ENCODE data around the gene ARNT2. TPM values are rescaled to one million over a fixed set of nuclear protein-coding genes. Genes with fewer than 3 reads are reported as not detected.

The ARNT2 gene
- total RNA-seq, 1 donor from 2014 or later, result not detected

DNA sequence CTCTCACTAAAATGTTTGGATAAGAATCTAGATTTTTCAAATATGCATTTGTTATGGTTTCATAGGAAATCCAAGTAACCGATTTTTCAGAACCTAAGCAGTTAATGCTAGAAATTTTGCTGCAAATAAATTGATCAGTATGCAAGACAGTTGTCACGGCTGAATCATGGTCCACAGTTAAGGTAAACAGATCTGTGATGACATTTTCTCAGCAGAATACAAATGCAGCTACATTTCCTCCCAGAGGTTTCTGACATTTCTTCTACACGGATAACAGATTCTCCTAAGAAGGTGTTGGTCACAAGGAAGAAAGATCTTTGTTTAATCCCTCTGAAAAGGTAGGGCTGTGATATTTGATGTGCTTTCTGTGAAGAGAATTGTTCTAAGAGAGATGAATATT, 36.9 kb downstream of the ARNT2 start:
- Mint-ChIP-seq H3K27ac (no peak overlapping the region), H3K4me1 (no peaks in the 10 kb centered on the region), H3K4me3 (no peak overlapping the region), H3K36me3 (ENCODE audit: low read depth) (no peaks in the 10 kb centered on the region), H3K27me3 (peaks cover 7% of the 10 kb centered on the region), H3K9me3 (no peaks in the 10 kb centered on the region)
- no peak for DNase-seq
- intact Hi-C loops (cut with micrococcal nuclease), result no loop called here

DNA sequence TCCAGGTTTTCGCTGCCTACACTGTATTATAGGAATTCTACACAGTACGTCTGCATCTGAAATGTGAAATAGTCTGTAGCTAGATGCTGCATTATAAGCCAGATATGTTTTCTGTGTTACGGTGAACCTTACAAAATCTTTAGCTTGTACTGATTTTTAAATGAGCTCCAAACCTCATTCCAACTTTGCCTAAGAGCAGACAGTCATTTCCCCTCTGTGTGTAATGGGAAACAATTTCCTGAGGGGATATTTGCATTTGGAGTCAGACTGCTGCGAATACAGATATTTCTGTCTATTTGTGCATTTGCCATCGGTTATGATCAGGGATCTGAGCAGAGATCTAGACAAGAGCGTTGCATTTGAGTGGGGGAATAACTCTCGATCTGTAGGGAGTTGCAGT, 37.5 kb downstream of the ARNT2 start:
- Mint-ChIP-seq H3K36me3 (ENCODE audit: low read depth) (no peaks in the 10 kb centered on the region), H3K4me3 (no peak overlapping the region)
- intact Hi-C loops (cut with micrococcal nuclease), result no loop called here

DNA sequence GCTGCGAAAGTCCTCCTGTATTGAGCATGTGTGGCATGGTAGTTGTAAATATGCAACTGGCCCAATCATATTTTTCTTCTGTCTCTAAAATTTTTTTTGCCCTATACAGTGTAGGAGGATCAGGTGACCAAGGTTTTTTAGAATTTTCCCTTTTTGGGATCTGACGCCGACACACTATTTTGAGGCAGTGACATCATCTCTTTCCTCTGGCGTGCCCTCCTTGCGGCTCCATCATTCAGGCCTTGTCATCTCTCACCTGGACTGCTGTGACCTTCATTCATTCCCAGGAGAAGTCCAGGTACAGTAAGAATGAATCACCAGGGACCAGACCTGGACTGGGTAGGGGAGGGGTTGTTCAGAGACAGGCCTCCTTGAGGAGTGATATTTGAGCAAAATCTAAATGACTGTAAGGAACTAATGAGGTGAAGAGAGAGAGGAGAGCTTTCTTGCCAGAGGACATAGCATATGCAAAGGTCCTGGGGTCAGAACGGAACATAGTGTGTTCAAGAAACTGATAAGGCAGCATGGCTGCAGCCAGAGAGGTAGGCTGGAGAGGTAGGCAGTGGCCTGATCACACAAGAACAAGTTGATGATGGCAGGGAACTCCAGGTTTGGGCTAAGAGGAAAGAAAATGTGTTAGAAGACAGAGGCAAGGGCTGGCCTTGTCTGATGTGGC, 38.7 kb downstream of the ARNT2 start:
- intact Hi-C loops (cut with micrococcal nuclease), result no loop called here
- H3K36me3 Mint-ChIP-seq (ENCODE audit: low read depth), result no peaks in the 10 kb centered on the region

More for the DNA sequence above, 37.5 kb downstream of the ARNT2 start:
- peaks cover 7% of the 10 kb centered on the region for H3K27me3 Mint-ChIP-seq
- no peaks in the 10 kb centered on the region for H3K9me3 Mint-ChIP-seq
- H3K4me1 Mint-ChIP-seq, result no peaks in the 10 kb centered on the region
- no peak overlapping the region for H3K27ac Mint-ChIP-seq
- no peak for DNase-seq

DNA sequence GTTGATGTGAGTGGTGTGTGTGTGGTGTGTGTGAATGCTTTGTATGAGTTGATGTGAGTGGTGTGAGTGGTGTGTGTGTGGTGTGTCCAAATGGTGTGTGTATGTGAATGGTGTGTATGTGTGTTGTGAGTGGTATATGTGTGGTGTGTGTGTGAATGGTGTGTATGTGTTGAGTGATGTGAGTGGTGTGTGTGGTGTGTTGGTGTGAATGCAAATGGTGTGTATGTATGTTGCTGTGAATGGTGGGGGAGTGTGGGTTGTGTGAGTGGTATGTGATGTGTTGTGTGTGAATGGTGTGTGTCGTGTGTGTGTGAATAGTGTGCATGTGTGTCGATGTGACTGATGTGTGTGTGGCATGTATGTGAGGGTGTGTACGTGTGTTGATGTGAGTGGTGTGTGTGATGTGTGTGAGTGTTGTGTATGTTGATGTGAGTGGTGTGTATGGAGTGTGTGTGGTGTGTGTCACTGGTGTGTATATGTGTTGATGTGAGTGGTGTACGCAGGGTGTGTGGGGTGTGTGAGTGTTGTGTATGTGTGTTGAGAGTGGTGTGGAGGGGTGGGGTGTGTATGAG, 40.6 kb downstream of the ARNT2 start:
- Mint-ChIP-seq H3K27ac (no peak overlapping the region), H3K27me3 (peaks cover 2% of the 10 kb centered on the region)

More for the DNA sequence above, 38.7 kb downstream of the ARNT2 start:
- Mint-ChIP-seq H3K27me3 (peaks cover 2% of the 10 kb centered on the region), H3K4me1 (no peaks in the 10 kb centered on the region), H3K4me3 (no peak overlapping the region), H3K9me3 (no peaks in the 10 kb centered on the region), H3K27ac (no peak overlapping the region)
- DNase-seq, result no peak

DNA sequence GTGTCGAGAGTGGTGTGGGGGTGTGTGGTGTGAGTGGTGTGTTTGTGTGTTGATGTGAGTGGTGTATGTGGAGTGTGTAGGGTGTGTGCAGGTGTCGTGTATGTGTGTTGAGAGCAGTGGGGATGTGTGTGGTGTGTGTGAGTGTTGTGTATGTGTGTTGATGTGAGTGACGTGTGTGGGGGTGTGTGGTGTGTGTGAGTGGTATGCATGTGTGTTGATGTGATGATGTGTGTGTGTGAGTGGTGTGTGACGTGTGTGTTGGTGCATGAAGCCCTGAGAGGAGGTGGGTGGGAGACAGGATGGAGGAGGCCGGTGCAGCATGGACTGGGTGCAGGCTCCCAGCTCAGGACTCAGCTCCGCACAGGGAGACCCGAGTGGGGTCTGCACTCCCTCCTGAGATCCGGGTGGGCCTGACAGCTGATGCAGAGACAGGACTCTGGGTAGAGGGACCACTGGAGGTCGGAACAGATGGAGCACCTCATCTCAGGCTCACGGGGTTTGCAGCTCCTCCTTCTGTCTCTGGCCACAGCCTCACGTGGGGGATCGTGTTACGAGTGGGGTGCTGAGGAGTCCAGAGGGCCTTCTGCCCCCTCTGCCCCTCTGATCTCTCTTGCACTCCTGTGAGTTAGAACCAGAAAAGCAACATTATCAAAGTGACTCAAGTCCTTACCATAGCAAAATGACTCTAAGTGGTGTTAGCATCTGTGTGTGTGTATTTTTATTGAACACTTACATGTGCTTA, 41.3 kb downstream of the ARNT2 start:
- no peak overlapping the region for H3K27ac Mint-ChIP-seq
- H3K4me1 Mint-ChIP-seq, result no peaks in the 10 kb centered on the region
- peaks cover 2% of the 10 kb centered on the region for H3K27me3 Mint-ChIP-seq
- intact Hi-C loops (cut with micrococcal nuclease), result no loop called here
- H3K4me3 Mint-ChIP-seq, result no peak overlapping the region
- no peak for DNase-seq
- H3K9me3 Mint-ChIP-seq, result no peaks in the 10 kb centered on the region
- no peaks in the 10 kb centered on the region for H3K36me3 Mint-ChIP-seq (ENCODE audit: low read depth)

More for the DNA sequence above, 40.6 kb downstream of the ARNT2 start:
- no peaks in the 10 kb centered on the region for H3K36me3 Mint-ChIP-seq (ENCODE audit: low read depth)
- intact Hi-C loops (cut with micrococcal nuclease), result no loop called here
- H3K9me3 Mint-ChIP-seq, result no peaks in the 10 kb centered on the region
- no peaks in the 10 kb centered on the region for H3K4me1 Mint-ChIP-seq
- DNase-seq, result no peak
- H3K4me3 Mint-ChIP-seq, result no peak overlapping the region

DNA sequence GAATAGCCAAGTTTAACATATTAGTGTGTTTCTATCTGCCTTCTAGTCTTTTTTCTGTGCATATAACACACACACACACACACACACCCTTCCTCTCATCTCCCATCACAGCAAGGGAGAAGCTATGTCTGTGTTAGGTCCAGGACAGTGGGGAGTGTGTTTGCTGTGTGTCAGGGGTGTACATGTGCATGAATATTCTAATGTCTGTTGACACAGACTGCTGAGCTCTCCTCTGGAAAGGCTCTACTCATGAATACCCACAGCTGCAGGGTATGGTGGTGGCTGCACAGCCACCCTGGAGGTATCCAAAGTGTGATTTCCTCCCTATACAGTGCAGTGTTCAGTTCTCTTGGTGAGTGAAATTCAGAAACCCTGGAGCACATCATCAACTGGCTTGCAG, 42.9 kb downstream of the ARNT2 start:
- H3K36me3 Mint-ChIP-seq (ENCODE audit: low read depth), result no peaks in the 10 kb centered on the region
- H3K9me3 Mint-ChIP-seq, result no peaks in the 10 kb centered on the region
- no peak for DNase-seq
- intact Hi-C loops (cut with micrococcal nuclease), result no loop called here
- H3K4me3 Mint-ChIP-seq, result no peak overlapping the region
- H3K27ac Mint-ChIP-seq, result no peak overlapping the region
- no peaks in the 10 kb centered on the region for H3K27me3 Mint-ChIP-seq
- no peaks in the 10 kb centered on the region for H3K4me1 Mint-ChIP-seq

DNA sequence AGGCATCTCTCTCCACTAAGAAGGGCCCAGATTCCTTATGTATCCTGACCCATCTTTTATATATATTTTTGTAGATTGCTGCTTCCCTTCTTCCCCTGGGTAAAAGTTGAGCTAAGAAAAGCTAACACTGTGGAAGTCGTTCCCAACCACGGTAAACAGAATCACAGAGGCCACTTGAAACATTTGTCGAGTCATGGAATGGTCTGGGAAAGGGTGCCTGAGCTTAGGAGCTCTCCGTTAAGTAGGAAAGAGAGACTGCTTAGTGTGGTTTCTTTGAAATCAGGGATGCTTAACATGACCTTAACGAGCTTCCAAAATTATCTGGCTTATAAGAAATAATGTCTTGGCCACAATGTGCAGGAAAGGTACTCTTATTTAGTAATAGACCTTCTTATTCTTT, 45.6 kb downstream of the ARNT2 start:
- intact Hi-C loops (cut with micrococcal nuclease), result no loop called here
- H3K4me1 Mint-ChIP-seq, result no peaks in the 10 kb centered on the region
- no peak for DNase-seq
- peaks cover 1% of the 10 kb centered on the region for H3K27me3 Mint-ChIP-seq
- H3K27ac Mint-ChIP-seq, result no peak overlapping the region
- no peaks in the 10 kb centered on the region for H3K36me3 Mint-ChIP-seq (ENCODE audit: low read depth)
- no peak overlapping the region for H3K4me3 Mint-ChIP-seq
- no peaks in the 10 kb centered on the region for H3K9me3 Mint-ChIP-seq

DNA sequence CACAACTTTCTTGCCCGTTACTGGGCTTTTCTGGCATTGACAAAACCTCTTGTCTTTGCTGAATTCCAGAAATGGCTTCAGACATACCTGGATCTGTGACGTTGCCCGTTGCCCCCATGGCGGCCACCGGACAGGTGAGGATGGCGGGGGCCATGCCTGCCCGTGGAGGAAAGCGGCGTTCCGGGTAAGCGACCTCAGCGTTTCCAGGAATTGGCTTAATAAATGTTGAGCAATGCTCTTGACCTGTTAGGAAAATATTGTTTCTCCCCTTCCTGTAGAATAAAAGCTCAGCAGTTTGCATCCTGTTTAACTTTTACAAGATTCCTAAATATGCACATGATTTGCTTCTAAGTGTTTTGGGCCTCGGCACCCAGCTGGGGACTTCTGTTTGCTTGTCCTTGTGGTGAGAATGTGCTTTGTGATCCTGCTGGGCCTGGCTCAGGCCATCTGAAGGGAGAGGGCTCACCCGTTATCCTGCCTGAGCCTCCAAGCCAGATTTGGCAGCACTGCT, 46.7 kb downstream of the ARNT2 start:
- H3K36me3 Mint-ChIP-seq (ENCODE audit: low read depth), result no peaks in the 10 kb centered on the region
- intact Hi-C loops (cut with micrococcal nuclease), result no loop called here
- H3K4me3 Mint-ChIP-seq, result no peak overlapping the region
- peaks cover 6% of the 10 kb centered on the region for H3K27me3 Mint-ChIP-seq
- H3K27ac Mint-ChIP-seq, result no peak overlapping the region
- peaks cover 4% of the 10 kb centered on the region for H3K4me1 Mint-ChIP-seq
- DNase-seq, result no peak
- H3K9me3 Mint-ChIP-seq, result no peaks in the 10 kb centered on the region

DNA sequence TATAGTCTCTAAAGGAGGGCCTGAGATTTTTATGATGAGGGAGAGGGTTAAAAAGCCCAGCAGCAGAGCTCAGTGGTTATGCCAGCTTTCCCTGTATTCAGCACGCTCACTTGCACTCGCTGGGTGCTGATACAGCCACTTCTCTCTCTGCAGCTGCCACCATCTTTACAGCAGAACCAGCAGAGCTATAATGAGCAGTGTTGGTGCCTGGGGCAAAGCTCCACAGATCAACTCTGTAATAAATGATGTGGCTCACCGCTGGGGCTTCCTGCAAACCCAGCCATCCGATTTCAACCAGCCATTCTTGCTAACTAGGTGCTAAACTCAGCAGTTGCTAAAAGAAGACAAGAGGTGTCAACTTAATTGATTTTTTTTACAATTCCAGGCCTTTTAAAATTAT, 48.0 kb downstream of the ARNT2 start:
- intact Hi-C loops (cut with micrococcal nuclease), result no loop called here
- H3K36me3 Mint-ChIP-seq (ENCODE audit: low read depth), result no peaks in the 10 kb centered on the region
- no peak overlapping the region for H3K27ac Mint-ChIP-seq
- peaks cover 4% of the 10 kb centered on the region for H3K4me1 Mint-ChIP-seq
- no peak for DNase-seq
- no peaks in the 10 kb centered on the region for H3K9me3 Mint-ChIP-seq
- H3K4me3 Mint-ChIP-seq, result no peak overlapping the region
- H3K27me3 Mint-ChIP-seq, result peaks cover 6% of the 10 kb centered on the region

DNA sequence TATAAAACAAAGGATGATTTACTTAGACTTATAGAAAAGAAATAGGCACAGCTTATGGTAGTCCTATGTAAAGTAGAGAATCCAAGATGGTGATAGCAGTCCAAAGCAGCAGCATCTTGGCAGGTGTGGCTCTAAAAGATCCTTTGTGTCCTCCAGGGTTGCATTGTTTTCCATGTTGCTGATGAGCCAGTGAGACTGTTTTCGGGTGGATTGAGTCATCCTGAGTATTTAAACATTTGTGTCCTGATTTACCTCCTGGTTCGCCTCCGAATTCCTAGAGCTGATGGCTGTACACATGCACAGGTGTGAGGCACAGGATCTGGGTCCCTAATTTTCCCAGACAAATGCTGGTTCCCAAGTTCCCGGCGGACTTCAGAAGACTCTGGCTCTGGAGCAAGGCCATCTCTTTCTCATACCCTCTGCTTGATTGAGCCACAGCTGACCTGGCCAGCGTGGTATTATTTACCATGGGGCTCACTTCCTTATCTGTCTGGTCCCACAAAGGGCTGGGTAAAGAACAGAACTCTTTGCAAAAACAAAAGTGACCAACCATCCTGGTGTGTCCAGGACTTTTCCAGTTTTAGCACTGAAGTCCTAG, 51.0 kb downstream of the ARNT2 start:
- Mint-ChIP-seq H3K4me3 (no peak overlapping the region), H3K36me3 (ENCODE audit: low read depth) (no peaks in the 10 kb centered on the region), H3K9me3 (no peaks in the 10 kb centered on the region), H3K4me1 (peaks cover 4% of the 10 kb centered on the region), H3K27ac (no peak overlapping the region), H3K27me3 (peaks cover 15% of the 10 kb centered on the region)
- intact Hi-C loops (cut with micrococcal nuclease), result loop anchor here (1.0 to 5.0 kb wide), 2 partner anchors 515 to 812 kb away; no protein-coding TSS in a partner anchor
- no peak for DNase-seq

DNA sequence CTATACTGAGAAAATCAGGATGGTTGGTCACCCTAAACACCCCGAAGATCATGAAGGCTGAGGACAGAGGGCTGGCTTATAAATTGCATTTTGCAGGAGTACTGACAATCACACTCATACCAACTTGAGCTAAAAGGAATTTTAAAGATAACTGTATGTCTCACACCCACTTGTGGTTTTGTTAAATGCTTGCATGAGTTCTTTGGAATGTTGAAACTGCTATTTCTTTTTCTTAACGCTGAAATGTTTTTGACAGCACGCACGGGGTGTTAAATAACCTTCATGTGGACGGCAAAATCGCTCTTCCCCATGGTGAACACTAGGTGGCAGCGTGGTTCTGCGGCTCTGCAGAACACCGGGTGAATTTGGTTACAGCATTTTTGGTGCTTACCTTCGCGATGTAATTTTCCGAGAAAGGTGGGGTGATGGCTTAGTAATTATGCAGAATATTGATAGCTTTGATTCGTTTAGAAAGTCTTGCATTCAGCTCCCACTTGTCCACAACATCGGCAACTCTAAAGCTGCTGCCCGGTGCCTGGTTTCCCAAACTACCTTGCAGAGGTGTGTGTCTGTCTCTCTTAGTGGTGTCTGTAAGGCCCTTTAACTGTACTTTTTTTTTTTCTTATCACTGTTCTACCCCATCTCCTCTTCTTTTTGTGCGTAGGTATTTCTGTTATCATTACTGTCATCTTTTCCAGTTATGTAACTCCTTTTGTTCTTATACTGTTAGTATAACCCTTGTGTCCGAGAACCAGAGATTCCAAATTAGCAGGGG, 51.7 kb downstream of the ARNT2 start:
- no peak overlapping the region for H3K4me3 Mint-ChIP-seq
- DNase-seq, result peak; percentile 85
- H3K36me3 Mint-ChIP-seq (ENCODE audit: low read depth), result no peaks in the 10 kb centered on the region
- no peak overlapping the region for H3K27ac Mint-ChIP-seq
- peaks cover 4% of the 10 kb centered on the region for H3K4me1 Mint-ChIP-seq
- no peaks in the 10 kb centered on the region for H3K9me3 Mint-ChIP-seq
- intact Hi-C loops (cut with micrococcal nuclease), result loop anchor here (1.0 to 5.0 kb wide), 3 partner anchors 320 to 811 kb away; no protein-coding TSS in a partner anchor
- H3K27me3 Mint-ChIP-seq, result peaks cover 15% of the 10 kb centered on the region

DNA sequence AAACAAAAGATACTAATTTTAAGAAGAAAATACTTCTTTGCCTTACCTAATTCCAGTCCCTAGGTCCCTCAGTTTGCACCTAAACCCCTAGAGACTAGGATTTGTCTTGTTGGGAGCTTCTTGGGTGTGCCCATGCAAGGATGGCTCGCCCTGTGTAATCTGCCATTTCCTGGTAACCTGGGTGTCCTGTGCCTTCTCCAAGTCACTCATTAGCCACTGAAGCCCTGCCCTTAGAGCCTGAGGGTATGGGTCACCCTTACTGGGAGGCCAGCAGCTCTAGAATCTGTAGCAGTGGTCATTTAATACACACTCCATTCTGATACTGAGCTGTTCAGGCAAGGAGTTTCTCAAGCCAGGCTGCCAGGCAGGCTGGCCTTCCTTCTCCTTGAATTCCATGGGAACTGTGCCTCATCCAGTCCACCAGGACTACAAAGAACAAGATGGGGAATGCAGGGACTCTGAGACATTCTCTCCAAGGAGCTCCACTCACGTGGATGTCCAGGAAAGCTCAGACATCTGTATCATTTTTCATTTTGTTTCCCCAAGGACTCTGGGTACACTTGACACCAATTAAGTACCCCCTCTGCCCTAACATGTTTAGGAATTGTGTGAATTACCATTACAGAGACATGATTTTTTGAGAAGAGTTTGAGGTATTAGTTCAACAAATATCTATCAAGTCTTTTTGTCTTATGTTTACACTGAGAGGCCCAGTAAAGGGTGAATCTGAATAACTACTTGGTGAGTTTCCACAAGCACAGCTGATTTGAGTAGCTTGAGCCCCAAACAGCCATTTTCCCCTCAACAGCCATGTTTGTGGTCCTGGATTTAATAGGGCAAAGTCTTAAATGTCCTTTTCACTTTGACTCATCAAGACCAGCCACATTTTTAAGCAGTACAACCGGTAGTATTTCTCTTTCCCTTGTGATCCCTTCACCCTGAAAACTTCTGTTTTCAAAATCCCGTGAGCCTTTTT, 52.6 kb downstream of the ARNT2 start:
- no peak for DNase-seq
- no peak overlapping the region for H3K27ac Mint-ChIP-seq
- H3K4me1 Mint-ChIP-seq, result peaks cover 4% of the 10 kb centered on the region
- no peaks in the 10 kb centered on the region for H3K36me3 Mint-ChIP-seq (ENCODE audit: low read depth)
- intact Hi-C loops (cut with micrococcal nuclease), result loop anchor here (1.0 to 5.0 kb wide), 2 partner anchors 319 to 810 kb away; no protein-coding TSS in a partner anchor
- H3K4me3 Mint-ChIP-seq, result no peak overlapping the region
- H3K9me3 Mint-ChIP-seq, result no peaks in the 10 kb centered on the region
- peaks cover 20% of the 10 kb centered on the region for H3K27me3 Mint-ChIP-seq
